ENCODE measurements around the gene NPFFR1.

Gene NPFFR1

GRCh38 chr10:70331160-70331485, 47.3 kb upstream of the NPFFR1 start:
- no peak for DNase-seq (ENCODE audit: low read depth in 1 of 2, low spot score in 1 of 2)
- no peak overlapping the region; the same call in 1 of the 2 replicates for H3K27ac ChIP-seq (replicated peaks)
- TF ChIP-seq CTCF (IDR thresholded peaks at IDR 0.05; ENCODE audit: insufficient read depth, low read length) (no peak), SPI1 (IDR thresholded peaks at IDR 0.05; ENCODE audit: borderline replicate concordance, low read depth) (no peak), GABPA (IDR thresholded peaks at IDR 0.05; ENCODE audit: low read depth) (no peak), REST (IDR thresholded peaks at IDR 0.05; ENCODE audit: insufficient replicate concordance, low read depth) (no peak), POLR2AphosphoS5 (IDR thresholded peaks at IDR 0.05; ENCODE audit: low read depth) (no peak)
- no peak overlapping the region for H3K4me3 ChIP-seq (replicated peaks; ENCODE audit: insufficient read depth, low read length)
- H3K27me3 ChIP-seq (ENCODE audit: insufficient read depth, poor library complexity, severe bottlenecking): no peaks in the 10 kb centered on the region

GRCh38 chr10:70330671-70331070, 46.9 kb upstream of the NPFFR1 start:
- TF ChIP-seq POLR2AphosphoS5 (IDR thresholded peaks at IDR 0.05; ENCODE audit: low read depth) (no peak), CTCF (IDR thresholded peaks at IDR 0.05; ENCODE audit: insufficient read depth, low read length) (no peak), SPI1 (IDR thresholded peaks at IDR 0.05; ENCODE audit: borderline replicate concordance, low read depth) (no peak), REST (IDR thresholded peaks at IDR 0.05; ENCODE audit: insufficient replicate concordance, low read depth) (no peak), GABPA (IDR thresholded peaks at IDR 0.05; ENCODE audit: low read depth) (no peak)
- Histone ChIP-seq H3K27me3 (ENCODE audit: insufficient read depth, poor library complexity, severe bottlenecking) (no peaks in the 10 kb centered on the region), H3K4me3 (replicated peaks; ENCODE audit: insufficient read depth, low read length) (no peak overlapping the region), H3K27ac (replicated peaks) (no peak overlapping the region)
- no peak for DNase-seq (ENCODE audit: low read depth in 1 of 2, low spot score in 1 of 2)

DNA sequence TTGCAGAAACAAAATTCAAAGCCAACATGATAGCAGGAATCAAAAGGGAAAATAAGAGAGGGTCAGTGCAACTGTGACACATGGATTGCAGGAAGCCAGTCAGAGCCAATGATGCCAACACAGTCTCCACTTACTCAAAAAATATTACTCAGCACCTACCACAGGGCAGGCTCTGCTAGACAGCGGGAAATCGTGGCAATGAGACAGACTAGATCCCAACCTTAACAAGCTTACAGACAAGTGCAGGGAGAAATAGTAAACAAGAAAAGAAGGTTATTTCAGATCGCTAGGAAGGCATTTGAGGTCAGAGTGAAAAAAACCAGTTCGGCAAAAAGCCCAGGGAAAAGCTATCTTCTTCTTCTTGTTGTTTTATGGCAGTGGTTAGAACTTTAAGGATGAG, 45.2 kb upstream of the NPFFR1 start:
- Histone ChIP-seq H3K27me3 (ENCODE audit: insufficient read depth, poor library complexity, severe bottlenecking) (no peaks in the 10 kb centered on the region), H3K4me3 (replicated peaks; ENCODE audit: insufficient read depth, low read length) (no peak overlapping the region), H3K27ac (replicated peaks) (no peak overlapping the region)
- no peak for DNase-seq (ENCODE audit: low read depth in 1 of 2, low spot score in 1 of 2)
- TF ChIP-seq SPI1 (IDR thresholded peaks at IDR 0.05; ENCODE audit: borderline replicate concordance, low read depth) (no peak), REST (IDR thresholded peaks at IDR 0.05; ENCODE audit: insufficient replicate concordance, low read depth) (no peak), CTCF (IDR thresholded peaks at IDR 0.05; ENCODE audit: insufficient read depth, low read length) (no peak), GABPA (IDR thresholded peaks at IDR 0.05; ENCODE audit: low read depth) (no peak), POLR2AphosphoS5 (IDR thresholded peaks at IDR 0.05; ENCODE audit: low read depth) (no peak)
